ENCODE measurements around the gene NXPH4. TPM values are rescaled to one million over a fixed set of nuclear protein-coding genes. Genes with fewer than 3 reads are reported as not detected.

The NXPH4 gene
- total and polyA plus RNA-seq, 12 donors: 0.06 to 3.7 (median 0.46) TPM; not detected in 3

DNA sequence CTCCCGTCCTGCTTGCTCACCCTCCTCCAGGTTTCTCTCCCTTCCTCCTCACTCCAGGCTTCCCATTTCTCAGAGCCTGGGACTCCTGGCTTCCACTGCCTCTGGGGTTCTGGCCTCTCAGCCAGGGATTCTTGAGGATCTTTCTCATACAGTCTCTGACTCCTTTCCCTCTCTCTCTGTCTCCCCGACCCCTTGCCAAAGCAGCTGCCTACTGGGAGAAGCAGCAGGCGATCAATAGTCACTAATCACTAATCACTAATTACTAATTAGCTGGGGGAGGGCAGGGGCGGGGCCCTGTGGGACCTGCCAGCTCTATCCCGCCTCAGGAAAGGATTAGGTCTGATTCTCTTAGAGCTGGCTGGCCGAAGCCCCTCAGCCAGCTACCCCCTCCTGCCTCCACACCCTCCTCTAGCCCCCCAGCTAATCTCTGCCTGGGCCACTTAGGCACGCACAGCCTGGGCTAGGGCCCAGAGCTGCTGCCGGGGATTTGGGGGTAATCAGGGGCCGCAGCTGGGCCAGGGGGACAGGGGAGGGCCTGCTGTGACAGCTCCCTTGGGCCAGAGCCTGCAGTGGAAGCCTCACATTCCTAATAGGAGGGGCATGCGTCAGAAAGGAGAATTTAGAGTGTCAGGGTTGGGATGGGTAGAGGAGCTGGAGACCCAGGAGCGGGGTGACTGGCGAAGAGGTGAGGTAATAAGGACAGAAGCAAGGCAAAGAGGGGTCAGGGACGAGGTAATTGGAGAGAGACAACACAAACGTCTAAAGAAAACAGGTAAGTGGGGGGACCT lies 2.8 kb downstream of the NXPH4 start:
- Histone ChIP-seq H3K27me3 (peaks cover 75% of the 10 kb centered on the region), H3K36me3 (replicated peaks in 1 of 2) (no peaks in the 10 kb centered on the region), H3K27ac (no peak overlapping the region), H3K9me3 (replicated peaks in 1 of 3) (no peaks in the 10 kb centered on the region), H3K4me3 (no peak overlapping the region), H3K4me1 (replicated peaks in 1 of 2) (peaks cover 6 to 21% of the 10 kb centered on the region in 2 donors)
- TF ChIP-seq POLR2A (IDR thresholded peaks at IDR 0.05): no peak
- TF ChIP-seq, protein P1, sequence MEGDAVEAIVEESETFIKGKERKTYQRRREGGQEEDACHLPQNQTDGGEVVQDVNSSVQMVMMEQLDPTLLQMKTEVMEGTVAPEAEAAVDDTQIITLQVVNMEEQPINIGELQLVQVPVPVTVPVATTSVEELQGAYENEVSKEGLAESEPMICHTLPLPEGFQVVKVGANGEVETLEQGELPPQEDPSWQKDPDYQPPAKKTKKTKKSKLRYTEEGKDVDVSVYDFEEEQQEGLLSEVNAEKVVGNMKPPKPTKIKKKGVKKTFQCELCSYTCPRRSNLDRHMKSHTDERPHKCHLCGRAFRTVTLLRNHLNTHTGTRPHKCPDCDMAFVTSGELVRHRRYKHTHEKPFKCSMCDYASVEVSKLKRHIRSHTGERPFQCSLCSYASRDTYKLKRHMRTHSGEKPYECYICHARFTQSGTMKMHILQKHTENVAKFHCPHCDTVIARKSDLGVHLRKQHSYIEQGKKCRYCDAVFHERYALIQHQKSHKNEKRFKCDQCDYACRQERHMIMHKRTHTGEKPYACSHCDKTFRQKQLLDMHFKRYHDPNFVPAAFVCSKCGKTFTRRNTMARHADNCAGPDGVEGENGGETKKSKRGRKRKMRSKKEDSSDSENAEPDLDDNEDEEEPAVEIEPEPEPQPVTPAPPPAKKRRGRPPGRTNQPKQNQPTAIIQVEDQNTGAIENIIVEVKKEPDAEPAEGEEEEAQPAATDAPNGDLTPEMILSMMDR (IDR thresholded peaks at IDR 0.05): no peak
- 54 to 73% (median 61%) methylated on average over 9 to 14 of the region's 14 CpGs for WGBS, 4 donors
- intact Hi-C loops (cut with DNase I): no loop called here
- no peak for DNase-seq

DNA sequence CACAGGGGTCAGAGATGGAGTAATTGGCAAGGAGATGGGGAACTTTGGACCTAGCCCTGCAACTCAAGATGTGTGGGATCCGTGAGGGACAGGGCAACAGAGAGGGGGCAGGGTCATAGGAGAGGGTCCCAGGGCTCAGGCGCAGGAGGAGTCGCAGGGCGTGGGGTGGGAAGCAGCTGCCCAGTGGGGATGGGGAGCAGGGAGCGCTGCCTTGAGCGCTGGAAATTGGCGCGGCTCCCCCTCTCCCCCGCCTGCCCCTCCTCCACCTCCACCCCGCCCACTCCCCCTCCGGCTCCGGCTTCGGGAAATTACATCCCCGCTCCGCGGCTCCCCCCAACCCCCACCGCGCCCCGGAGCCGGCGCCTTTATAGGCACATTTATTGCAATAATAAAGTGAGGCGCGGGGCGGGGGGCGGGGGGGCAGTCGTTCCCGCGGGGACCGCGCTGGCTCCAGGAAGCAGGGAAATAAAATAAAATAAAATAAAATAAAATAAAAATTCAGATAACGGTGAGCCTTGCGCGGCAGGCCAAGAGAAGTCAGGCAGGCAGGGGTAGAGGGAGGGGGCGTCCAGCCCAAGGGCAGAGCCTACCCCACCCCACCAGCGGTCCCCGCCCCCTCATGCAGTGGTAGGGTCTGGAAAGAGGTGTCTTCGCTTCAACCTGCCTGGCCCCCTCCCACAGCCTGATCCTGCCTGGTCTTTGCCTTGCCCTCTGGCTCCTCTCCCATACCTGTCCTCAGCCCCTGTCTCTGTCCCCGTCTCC lies 3.6 kb downstream of the NXPH4 start:
- H3K27ac ChIP-seq: no peak overlapping the region
- DNase-seq: no peak
- H3K9me3 ChIP-seq (replicated peaks in 1 of 3): no peaks in the 10 kb centered on the region
- peaks cover 6 to 21% of the 10 kb centered on the region in 2 donors for H3K4me1 ChIP-seq (replicated peaks in 1 of 2)
- 10 to 16% (median 10%) methylated on average over 28 to 38 of the region's 38 CpGs for WGBS, 4 donors
- no peak overlapping the region for H3K4me3 ChIP-seq
- intact Hi-C loops (cut with DNase I): no loop called here
- TF ChIP-seq, protein P1 (IDR thresholded peaks at IDR 0.05): no peak
- no peak for TF ChIP-seq POLR2A (IDR thresholded peaks at IDR 0.05)
- H3K27me3 ChIP-seq: peaks cover 78% of the 10 kb centered on the region
- H3K36me3 ChIP-seq (replicated peaks in 1 of 2): no peaks in the 10 kb centered on the region

DNA sequence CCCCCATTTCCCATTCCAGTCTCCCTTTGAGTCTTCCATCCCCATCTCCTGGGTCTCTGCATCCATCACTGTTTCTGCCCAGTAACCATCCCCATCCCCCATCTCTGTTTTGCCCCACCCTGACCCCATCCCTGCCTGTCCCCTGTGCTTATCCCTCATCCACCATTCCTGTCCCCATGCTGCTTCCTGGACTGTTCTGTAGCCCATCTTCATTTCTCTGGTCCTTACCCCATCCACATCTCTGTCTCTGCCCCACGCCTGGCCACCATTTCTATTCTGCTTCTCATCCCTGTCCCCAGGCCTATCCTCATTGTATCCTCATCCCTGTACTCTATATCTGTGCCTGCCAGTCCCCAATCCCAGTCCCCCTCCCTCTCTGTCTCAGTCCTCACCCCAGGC lies 4.2 kb downstream of the NXPH4 start:
- no peak for DNase-seq
- intact Hi-C loops (cut with DNase I): no loop called here
- H3K36me3 ChIP-seq (replicated peaks in 1 of 2): no peaks in the 10 kb centered on the region
- H3K27ac ChIP-seq: no peak overlapping the region
- no peaks in the 10 kb centered on the region for H3K9me3 ChIP-seq (replicated peaks in 1 of 3)
- 53 to 65% (median 58%) methylated on average over 1 of the region's 1 CpG for WGBS, 4 donors
- H3K4me3 ChIP-seq: no peak overlapping the region
- TF ChIP-seq POLR2A (IDR thresholded peaks at IDR 0.05): no peak
- TF ChIP-seq, protein P1 (IDR thresholded peaks at IDR 0.05): no peak
- H3K4me1 ChIP-seq (replicated peaks in 1 of 2): peaks cover 6 to 17% of the 10 kb centered on the region in 2 donors
- peaks cover 78% of the 10 kb centered on the region for H3K27me3 ChIP-seq

DNA sequence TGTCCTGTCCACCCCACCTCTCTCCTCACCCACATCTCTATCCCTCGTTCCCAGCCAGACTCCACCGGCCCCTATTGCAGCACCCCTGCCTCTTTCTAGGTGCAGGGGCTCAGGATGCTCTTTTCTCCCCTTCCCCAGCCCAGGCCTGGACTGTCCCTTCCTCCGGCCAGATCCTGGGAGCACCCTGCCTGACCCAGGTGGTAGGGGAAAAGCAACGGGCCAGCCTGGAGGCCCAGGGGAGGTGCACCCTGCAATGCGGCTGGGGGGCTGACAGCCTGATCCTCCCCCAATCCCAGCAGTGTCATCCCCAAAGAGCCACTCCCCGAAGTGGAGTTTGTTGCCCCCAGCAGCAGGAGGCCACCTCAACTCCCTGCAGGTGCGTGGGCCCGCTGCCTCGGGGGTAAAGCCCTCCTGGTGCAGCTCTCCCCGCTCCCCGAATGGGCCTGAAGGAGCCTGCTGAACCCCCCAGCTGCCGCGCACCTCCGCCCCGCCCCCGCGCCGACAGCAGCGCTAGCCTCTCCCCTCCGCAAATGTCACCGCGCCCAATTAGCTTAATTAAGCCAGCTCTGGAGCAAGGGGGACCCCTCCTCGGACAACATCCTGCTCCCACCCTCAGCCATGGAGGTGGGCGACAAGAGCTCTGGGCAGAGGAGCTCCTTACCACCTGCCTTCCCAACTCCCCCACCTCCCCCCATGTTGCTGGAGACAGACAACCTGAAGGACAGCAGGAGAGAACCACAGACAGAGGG lies 4.7 kb downstream of the NXPH4 start:
- TF ChIP-seq POLR2A (IDR thresholded peaks at IDR 0.05): no peak
- TF ChIP-seq, protein P1 (IDR thresholded peaks at IDR 0.05): no peak
- WGBS, 4 donors: 15 to 28% (median 18%) methylated on average over 7 to 24 of the region's 24 CpGs
- peaks cover 75% of the 10 kb centered on the region for H3K27me3 ChIP-seq

More for the DNA sequence above, 4.7 kb downstream of the NXPH4 start:
- H3K9me3 ChIP-seq (replicated peaks in 1 of 3): no peaks in the 10 kb centered on the region
- peaks cover 6 to 11% of the 10 kb centered on the region in 2 donors for H3K4me1 ChIP-seq (replicated peaks in 1 of 2)
- H3K36me3 ChIP-seq (replicated peaks in 1 of 2): no peaks in the 10 kb centered on the region
- H3K27ac ChIP-seq: no peak overlapping the region
- intact Hi-C loops (cut with DNase I): no loop called here
- no peak for DNase-seq
- no peak overlapping the region for H3K4me3 ChIP-seq

Measured in adrenal gland (tissue), 12 donors.